Tibial artery (tissue), 4 donors: ENCODE measurements around the gene RASA3.

Experiments used
- DNase-seq, 2 donors: peaks; one replicate each; pipeline ENCODE4 v3.0.0-alpha.2; 2019
- H3K27ac ChIP-seq, 2 donors: fragments of 200-600 bp; sonication (generic) in 1 of 2; 1 replicate in 1 of 2; 2 replicates in 1 of 2; pipeline ENCODE4 v1.5.1; 2018 to 2019; ENCODE audit warnings: mild to moderate bottlenecking in 1 of 2
- H3K27me3 ChIP-seq, 2 donors: fragments of 200-600 bp; sonication (generic) in 1 of 2; one replicate each; pipeline versions ENCODE4 v1.5.1 to v1.6.0; 2016 to 2019
- H3K36me3 ChIP-seq, 3 donors: fragments of 200-600 bp; sonication (generic) in 2 of 3; one replicate each; pipeline ENCODE4 v1.5.1; 2016 to 2019; ENCODE audit warnings: mild to moderate bottlenecking in 2 of 3
- H3K4me1 ChIP-seq, 4 donors: fragments of 200-600 bp; sonication (generic) in 2 of 4; 1 replicate in 3 of 4; 2 replicates in 1 of 4; pipeline ENCODE4 v1.5.1; 2016 to 2019
- H3K4me3 ChIP-seq, 2 donors: fragments of 200-600 bp; sonication (generic) in 1 of 2; 1 replicate in 1 of 2; 2 replicates in 1 of 2; pipeline ENCODE4 v1.5.1; 2018 to 2019; ENCODE audit warnings: mild to moderate bottlenecking in 2 of 2
- H3K9me3 ChIP-seq, 3 donors: fragments of 200-600 bp; sonication (generic) in 1 of 3; one replicate each; pipeline ENCODE4 v1.5.1; 2016 to 2019
- intact Hi-C: fragments of 100-400 bp; cut with DNase I; formaldehyde crosslinking; loops from one replicate; pipeline ENCODE4 v1.15.0; 2023; ENCODE audit warnings: low total_unique reads
- TF ChIP-seq, protein P1 (sequence below), 2 experiments: fragments of 200-600 bp in 1 of 2; fragments of 450-650 bp in 1 of 2; IDR thresholded peaks; one replicate each; pipeline ENCODE4 v1.5.1; 2017 to 2019; ENCODE audit warnings: antibody characterized with exemption in 2 of 2, mild to moderate bottlenecking in 1 of 2, moderate library complexity in 1 of 2

Gene RASA3

DNA sequence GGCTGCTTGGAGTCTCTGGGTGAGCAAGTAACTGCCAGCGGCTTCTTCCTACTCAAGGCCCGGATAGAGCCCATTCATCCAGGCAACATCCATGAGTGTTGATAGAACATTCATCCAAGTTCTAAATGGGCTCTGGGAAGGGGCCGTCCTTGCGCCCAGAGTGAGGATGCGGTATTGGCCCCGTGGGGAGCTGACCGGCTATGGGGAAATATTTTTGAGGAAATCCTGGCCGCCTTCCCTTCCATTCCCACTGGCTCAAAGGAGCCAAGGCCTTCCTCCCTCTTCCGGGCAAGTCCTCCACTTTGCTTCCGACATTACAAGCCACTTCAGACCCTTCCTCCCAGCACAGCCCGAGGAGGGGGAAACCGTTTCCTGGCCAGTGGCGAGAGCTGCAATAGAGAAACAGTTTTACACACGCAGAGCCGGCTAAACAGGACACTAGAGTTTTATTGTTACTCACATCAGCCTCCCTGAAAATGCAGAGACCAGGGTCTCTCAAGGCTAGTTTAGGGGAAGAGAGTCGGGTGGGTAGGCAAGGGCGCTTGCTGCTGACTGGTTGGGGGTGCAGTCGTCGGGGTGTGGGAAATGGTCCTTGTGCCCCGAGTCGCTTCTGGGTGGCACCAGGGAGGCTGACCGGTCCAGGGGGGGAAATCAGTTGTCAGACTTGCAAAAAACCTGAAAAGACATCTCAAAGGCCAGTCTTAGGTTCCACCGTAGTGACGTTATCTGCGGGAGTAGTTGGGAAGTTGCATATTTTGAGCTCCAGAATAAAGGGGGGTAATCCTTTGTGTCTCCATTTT, 196.1 kb downstream of the RASA3 start:
- no peaks in the 10 kb centered on the region for H3K27me3 ChIP-seq
- peak overlapping the region; percentile 81 to 87 for H3K27ac ChIP-seq
- peaks cover 0 to 19% (median 14%) of the 10 kb centered on the region in 4 donors for H3K4me1 ChIP-seq
- no peaks in the 10 kb centered on the region for H3K9me3 ChIP-seq
- DNase-seq: peak; percentile 63 to 69
- no peaks in the 10 kb centered on the region for H3K36me3 ChIP-seq
- TF ChIP-seq, protein P1, sequence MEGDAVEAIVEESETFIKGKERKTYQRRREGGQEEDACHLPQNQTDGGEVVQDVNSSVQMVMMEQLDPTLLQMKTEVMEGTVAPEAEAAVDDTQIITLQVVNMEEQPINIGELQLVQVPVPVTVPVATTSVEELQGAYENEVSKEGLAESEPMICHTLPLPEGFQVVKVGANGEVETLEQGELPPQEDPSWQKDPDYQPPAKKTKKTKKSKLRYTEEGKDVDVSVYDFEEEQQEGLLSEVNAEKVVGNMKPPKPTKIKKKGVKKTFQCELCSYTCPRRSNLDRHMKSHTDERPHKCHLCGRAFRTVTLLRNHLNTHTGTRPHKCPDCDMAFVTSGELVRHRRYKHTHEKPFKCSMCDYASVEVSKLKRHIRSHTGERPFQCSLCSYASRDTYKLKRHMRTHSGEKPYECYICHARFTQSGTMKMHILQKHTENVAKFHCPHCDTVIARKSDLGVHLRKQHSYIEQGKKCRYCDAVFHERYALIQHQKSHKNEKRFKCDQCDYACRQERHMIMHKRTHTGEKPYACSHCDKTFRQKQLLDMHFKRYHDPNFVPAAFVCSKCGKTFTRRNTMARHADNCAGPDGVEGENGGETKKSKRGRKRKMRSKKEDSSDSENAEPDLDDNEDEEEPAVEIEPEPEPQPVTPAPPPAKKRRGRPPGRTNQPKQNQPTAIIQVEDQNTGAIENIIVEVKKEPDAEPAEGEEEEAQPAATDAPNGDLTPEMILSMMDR (IDR thresholded peaks at IDR 0.05): no peak
- intact Hi-C loops: no loop called here
- H3K4me3 ChIP-seq: no peak overlapping the region

DNA sequence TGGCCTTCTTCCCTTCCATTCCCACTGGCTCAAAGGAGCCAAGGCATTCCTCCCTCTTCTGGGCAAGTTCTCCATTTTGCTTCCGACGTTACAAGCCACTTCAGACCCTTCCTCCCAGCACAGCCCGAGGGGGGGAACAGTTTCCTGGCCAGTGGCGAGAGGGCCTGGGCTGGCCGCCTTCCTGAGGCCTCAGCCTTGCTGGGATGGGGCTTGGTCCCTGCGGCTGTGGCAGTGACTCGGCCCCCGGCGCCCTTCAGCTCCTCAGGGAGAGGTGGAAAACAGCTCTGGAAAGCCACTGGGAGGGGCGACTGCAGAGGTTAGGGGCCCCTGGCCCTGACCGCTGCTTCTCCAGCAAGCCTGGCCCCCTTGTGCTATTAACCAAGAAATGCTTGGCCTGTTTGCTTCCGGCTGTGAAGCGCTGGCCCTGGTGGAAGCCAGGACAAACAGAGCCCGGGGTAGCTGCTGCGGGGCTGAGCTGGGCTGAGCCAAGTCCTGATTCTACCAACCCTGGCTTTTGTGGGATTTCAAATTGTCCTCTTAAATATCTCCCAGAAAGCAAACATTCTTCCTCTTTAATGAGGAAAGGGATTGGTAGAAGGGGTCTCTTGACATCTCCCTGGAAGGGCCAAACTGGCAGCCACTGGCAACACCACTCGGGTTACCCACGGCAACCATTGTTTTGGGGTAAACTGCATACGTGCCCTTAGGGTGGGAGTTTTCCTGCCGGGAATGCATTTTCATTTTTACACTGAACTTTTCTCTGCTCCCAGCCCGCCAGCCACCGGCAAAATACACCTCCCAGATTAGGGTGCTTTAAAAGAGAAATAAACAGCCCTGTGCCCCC, 197.2 kb downstream of the RASA3 start:
- DNase-seq: peak; percentile 53 to 76

DNA sequence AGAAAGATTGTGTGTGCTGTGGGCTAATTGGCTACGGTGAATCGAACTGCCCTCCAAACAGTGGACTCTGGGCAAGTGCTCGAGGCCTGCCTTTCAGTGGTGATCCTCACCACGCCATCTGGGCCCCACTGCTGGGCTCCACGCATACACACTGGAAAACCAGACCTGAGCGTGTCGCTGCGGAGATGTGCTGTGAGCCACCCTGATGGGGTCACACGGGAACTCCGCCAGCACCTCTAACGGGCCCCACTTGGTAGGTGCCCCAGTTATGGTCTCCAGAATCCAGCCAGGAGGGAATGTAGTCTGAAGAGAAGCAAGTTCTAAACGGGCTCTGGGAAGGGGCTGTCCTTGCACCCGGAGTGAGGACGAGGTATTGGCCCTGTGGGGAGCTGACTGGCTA, 197.8 kb downstream of the RASA3 start:
- peaks cover 0 to 27% (median 20%) of the 10 kb centered on the region in 4 donors for H3K4me1 ChIP-seq
- H3K36me3 ChIP-seq: no peaks in the 10 kb centered on the region
- peak; percentile 20 to 67 for DNase-seq
- intact Hi-C loops: no loop called here
- TF ChIP-seq, protein P1 (IDR thresholded peaks at IDR 0.05): no peak
- no peaks in the 10 kb centered on the region for H3K9me3 ChIP-seq
- H3K27ac ChIP-seq: peak overlapping the region; percentile 81 to 87
- no peaks in the 10 kb centered on the region for H3K27me3 ChIP-seq
- no peak overlapping the region for H3K4me3 ChIP-seq

More for the DNA sequence above, 197.2 kb downstream of the RASA3 start:
- Histone ChIP-seq H3K27ac (peak overlapping the region; percentile 81 to 87), H3K27me3 (no peaks in the 10 kb centered on the region), H3K4me1 (peaks cover 0 to 21% (median 15%) of the 10 kb centered on the region in 4 donors), H3K36me3 (no peaks in the 10 kb centered on the region), H3K9me3 (no peaks in the 10 kb centered on the region), H3K4me3 (no peak overlapping the region)
- intact Hi-C loops: no loop called here
- TF ChIP-seq, protein P1 (IDR thresholded peaks at IDR 0.05): peak; percentile 5 to 11

DNA sequence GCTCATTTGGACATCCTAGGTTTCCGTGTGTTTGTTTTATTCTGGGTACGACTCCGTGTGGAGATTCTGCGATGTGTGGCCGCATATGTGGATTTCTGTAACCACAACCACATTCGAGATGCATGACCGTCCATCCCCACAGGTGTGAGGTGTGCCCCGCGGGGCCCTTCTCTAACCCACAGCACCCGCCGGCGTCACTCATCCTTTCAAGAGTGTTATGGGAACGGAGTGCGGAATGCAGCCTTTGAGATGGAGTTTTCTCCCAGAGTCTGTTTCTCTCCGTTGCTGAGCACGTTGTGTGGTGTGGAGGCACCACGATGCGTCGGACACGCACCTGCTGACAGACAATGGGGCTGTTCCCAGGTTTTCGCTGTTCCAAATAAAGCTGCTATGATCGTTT, 198.5 kb downstream of the RASA3 start:
- Histone ChIP-seq H3K27me3 (no peaks in the 10 kb centered on the region), H3K36me3 (no peaks in the 10 kb centered on the region), H3K9me3 (no peaks in the 10 kb centered on the region), H3K27ac (no peak overlapping the region), H3K4me3 (no peak overlapping the region), H3K4me1 (peaks cover 0 to 34% (median 27%) of the 10 kb centered on the region in 4 donors)
- peak; percentile 18 to 61 for DNase-seq
- intact Hi-C loops: no loop called here
- TF ChIP-seq, protein P1 (IDR thresholded peaks at IDR 0.05): no peak

DNA sequence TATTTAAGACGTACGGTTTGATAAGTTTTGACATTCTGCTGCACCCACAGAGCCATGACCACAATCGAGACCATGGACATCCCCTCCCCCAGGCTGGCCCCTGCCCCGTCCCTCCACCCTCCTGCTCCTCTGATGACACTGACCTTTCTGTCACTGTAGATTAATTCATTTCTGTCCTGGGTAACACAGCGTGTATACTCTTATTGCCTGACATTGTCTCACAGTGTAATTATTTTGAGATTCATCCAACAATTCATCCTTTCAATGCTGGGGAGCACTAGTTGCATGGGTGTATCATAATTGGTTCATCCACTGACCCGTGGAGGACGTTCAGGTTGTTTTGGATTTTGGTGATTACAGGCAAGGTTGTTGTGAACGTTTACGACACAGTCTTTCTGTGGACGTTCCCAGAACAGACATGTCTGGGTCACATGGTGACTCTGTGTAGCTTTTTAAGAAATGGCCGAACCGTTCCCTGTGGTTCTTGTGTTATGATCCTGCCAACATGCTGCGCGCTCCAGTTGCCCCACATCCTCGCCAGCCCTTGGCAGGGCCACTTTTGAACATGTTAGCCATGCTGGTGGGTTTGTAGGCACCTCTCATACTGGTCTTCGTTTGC, 200.5 kb downstream of the RASA3 start:
- TF ChIP-seq, protein P1 (IDR thresholded peaks at IDR 0.05): no peak
- H3K4me3 ChIP-seq: no peak overlapping the region
- no peaks in the 10 kb centered on the region for H3K27me3 ChIP-seq
- H3K4me1 ChIP-seq: peaks cover 3 to 52% (median 42%) of the 10 kb centered on the region in 4 donors
- intact Hi-C loops: no loop called here
- peak in 1 of 2 donors; percentile 9 for DNase-seq
- H3K27ac ChIP-seq: no peak overlapping the region
- no peaks in the 10 kb centered on the region for H3K36me3 ChIP-seq
- no peaks in the 10 kb centered on the region for H3K9me3 ChIP-seq
